HG02870 (cell line): ENCODE results near the gene COMMD2.
A peak's percentile ranks its signal among the peaks of the same experiment; 100 is the strongest.

Experiments
- ATAC-seq: cut with Tn5 transposase; IDR thresholded peaks from one replicate; pipeline ENCODE4 v1.9.1; 2021; ENCODE audit warnings: mild to moderate bottlenecking, moderate library complexity; ENCODE audit not compliant: unreplicated experiment

COMMD2 gene

DNA sequence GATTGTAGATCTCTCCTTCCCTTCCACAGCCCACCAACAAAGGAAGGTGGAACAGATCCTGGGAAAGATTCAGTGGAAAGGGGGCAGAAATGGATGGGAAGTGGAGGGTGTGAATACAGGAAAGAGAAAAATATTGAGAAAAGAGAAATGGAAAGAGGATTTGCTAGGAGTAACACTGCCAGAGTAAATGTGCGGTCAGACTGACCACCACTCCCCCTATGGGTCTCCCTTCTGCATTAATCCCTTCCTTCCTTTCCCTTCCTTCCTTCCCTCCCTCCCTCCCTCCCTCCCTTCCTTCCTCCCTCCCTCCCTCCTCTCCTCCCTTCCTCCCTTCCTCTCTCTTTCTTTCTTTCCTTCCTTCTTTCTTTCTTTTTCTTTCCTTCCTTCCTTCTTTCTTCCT lies 12.0 kb upstream of the COMMD2 start:
- ATAC-seq = no peak

DNA sequence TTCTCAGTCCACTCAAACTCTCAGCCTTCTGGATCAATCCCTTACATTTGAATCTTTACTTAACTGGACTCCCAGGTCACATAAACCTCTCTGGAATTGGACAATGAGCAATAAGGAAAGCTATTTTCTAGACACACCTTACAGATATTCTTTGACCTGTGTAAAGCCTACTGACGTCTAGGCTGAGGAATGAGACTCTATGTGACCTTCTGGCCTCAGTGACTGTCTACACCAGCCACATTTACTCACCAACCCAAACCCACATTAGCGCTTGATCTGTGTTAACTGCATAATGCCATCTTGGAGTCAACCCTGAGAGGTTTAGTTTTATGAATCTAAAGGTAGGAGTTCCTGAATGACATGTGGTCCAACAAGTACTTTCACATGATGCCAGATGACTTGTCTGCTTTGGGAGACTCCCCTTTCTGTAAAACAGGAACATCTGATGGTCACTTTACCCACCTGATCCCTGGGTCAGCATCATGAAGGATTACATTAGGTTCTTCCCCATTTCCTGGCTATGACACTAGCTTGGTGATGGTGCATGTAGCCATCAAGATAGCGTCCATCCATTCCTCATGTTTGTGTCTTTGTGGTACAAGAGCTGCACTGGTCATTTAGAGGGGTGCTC lies 11.4 kb upstream of the COMMD2 start:
- ATAC-seq = no peak

DNA sequence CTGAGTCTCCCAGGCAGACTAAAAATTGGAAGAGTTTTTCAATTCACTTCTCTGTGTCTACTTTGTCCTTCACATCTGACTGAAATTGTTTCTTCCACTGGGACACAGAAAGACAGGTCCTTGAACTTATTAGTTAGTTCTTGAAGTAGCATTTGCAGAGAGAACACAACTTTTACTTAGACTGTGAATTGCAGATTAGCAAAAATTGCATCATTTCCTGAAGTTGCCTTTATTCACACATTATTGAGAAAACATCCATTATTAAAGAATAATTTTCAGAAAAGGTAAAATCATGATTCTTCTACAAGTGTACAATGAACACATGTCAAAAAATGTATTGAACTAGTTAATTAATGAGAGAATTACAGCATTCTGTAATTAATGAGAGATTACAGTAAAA lies 1.4 kb upstream of the COMMD2 start:
- ATAC-seq = no peak

DNA sequence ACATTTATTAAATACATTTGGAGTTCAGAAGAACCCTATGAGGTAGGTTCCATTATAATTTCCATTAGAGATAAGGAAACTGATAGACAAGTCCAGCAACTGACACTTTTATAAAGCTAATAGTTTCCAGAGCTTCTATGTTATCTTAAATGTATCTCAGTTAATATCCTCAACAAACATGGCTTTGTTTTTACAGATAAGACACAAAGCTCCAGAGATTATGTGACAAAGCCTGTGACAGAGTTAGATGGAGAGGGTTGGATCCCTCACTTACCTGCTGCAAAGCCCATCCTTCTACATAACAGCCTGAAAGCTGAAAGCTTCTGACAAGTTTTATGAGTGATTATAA lies 473 bp upstream of the COMMD2 start:
- ATAC-seq = no peak

DNA sequence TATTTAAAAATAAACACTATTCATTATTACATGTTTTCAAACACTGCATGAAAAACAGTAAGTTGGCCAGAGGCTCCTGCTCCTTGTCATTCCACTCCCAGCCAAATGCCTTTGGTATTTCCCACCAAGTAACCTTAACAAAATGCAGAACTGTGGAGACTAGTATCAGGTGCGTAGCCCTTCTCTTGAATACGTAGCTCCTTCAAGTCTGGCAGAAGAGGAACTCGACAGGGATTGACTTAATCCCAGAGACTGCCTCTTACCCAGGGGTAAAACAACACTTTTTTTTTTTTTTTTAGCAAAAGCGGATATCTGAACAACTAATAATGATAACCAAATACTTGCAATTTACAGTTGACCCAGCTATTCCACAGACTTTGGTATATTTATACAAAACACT lies 738 bp downstream of the COMMD2 start:
- ATAC-seq = no peak

DNA sequence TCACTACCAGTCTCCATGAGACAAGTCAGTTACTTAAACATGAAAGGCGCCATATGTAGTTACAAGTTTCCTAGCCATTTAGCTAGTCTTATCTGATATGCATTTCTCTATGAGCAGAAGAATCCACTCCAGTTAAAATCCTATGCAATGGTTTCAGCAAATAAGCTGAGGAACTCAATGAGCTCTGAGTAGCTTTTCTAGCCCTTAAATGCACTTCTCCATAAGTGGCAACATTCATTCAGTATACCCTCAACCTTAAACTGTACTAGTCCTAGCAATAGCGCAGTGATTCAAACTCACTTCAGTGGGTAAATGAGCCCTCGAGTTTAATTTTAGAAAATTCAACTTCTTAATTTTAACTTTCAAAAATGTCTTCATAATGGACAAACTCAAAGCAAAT lies 7.7 kb downstream of the COMMD2 start:
- no peak for ATAC-seq

DNA sequence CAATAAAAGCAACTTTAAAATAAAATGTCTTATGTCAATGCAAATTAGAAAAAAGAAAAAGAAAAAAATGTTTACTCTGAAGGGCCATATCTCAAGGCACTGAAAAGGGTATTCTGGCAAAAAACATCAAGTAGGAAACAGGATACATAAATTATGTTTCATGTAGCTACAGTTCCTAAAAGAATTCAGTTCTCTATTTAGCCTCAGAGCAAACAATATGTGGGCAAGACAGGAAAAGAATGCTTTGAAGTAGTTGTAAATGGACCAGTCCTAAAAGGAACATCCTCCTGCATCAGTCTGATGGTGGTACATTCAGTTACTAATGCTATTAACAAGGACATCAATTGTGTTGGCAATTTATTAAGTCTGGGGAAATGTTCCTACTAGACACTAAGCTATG lies 8.1 kb downstream of the COMMD2 start:
- no peak for ATAC-seq

DNA sequence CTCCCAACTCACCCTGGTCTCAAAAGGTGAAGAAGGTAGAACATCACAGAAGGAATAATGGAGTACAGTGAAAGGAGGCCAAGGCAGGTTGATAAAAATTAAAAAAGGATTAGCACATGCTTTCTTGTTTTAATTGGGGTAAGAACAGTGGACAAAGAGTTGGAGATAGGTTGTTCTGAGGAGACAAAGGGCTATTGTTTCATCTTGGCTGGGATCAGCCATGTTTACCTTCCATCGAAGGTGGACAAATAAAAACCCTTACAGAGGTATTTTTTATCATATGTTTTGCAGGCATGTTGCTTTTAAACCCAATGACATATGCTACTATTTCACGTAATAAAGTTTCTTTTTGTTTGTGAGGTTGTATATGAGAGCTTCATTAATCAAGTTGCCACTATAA lies 12.9 kb downstream of the COMMD2 start:
- ATAC-seq = no peak

DNA sequence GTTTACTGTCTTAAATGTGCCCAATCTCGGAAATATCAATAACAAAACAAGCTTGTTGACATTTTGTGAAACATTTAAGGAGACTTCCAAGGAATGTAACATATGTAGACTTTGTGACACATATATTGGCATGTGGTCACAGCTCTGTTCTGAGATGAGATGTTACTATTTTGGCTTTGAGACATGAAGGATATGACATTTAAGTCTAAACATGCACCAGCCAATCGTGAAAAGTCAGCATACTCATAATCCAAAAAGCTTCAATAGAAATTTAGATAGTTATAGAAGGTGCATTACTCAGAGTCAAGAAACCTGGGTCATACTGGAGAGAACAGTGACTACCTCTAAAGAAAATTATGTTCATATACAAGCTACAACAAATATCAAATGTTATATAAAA lies 13.4 kb downstream of the COMMD2 start:
- no peak for ATAC-seq

DNA sequence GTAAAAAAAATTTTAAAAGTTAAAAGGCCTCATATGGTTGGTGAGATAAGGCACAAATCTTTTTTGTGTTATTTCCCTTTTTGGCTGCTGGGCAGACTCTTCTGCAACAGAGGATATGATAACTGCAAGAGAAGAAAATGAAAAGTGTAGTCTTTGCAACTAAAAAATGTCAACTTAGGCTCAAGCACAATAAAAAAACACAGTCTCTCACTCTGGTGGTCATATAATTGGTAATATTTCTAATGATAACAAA lies 15.4 kb downstream of the COMMD2 start:
- ATAC-seq = no peak

DNA sequence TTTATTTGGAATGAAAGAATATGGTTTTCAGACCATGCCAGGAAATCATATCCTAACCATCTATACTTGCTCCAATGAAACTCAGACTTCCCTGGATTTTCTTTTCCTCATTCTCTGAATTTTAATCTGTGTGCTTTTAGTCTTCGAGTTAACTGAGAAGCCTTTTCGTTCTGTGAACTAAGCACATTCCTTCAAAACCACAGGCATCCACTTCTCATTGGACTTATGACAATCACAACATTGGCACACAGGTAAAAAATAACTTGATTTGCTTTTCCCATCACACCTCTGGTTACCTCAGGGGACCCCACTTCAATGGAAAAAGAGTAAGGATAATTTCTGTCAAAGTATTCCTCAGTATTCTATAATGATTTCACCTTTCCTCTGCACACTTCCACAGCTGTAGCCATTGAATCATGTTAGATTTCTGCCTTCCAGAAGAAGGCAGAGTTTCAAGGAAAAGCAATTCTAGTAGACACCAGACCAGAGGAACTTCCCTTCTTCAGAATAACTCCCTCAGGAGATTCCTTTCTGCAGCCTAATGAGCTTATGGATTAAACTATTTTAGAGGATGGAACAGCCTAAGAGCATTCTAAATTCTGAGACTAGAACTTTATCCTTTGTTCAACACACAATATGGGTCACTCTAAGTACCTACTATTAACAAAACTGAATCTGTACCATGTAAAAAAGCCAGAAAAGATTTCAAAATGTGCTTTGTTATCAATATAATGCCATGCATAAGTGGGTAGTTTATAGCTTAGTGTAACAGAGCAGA lies 15.9 kb downstream of the COMMD2 start:
- no peak for ATAC-seq

DNA sequence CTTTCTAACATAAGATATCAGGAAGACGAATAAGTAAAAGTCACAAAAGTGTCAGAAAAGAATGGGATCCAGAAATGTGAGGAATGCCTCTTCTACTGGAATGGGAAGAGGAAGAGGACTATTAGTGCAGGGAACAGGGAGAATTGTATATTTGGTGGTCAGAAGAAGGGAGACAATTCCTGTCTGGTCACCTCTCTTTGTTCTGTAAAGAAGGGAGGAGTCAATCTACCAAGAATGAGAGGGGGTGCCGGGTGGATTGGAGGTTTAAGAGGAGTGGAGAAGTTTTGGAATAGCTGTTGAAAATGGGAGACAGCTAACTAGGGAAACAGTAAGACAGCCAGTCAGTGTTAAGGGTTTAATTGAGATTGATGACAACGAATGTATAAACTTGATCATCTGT lies 20.1 kb downstream of the COMMD2 start:
- no peak for ATAC-seq

DNA sequence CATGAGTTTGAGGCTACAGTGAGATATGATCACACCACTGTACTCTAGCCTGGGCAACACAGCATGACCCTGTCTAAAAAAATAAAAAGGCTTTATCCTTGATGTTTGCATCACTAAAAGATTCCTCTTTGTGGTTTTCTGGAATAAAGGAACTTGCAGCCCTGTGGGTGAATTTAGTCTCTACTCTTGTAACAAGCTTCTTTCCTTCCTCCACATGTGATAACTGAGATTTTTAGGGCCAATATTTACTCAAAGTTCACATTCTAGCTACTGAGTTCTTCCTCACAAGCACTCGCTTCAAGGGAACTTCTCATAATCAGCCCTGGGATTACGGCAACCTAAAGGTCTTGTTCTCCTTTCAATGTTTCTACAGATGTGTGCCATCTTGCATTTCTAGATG lies 24.6 kb downstream of the COMMD2 start:
- no peak for ATAC-seq

DNA sequence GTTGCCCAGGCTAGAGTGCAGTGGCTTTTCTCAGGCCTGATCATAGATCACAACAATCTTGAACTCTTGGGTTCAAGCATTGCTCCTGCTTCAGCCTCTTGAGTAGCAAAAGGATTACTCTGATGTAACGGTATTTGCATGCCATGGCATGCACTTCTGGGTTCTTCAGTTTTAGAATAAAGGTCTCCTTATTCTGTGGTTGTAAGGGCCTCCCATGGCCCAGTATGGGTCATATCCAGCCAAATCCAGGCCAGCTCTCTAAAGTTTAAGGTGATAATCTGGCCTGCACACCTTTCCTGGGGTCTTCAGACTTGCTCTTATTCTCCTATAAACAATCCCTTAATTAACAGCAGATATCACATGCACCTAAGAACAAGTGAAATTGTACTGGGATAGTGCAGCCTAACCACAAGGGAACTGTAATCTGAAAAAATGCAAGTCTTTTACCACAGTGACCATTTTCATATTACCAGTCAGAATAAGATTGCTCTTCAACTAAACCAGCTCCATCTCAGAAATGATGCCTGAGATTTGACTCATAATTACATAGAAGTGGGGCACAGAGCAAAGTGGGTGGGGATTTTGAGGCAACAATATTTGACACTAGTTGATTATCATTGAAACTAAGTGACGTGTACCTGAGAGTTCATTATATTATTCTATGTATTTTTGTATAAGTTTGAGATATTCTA lies 25.4 kb downstream of the COMMD2 start:
- ATAC-seq = peak; percentile 98

DNA sequence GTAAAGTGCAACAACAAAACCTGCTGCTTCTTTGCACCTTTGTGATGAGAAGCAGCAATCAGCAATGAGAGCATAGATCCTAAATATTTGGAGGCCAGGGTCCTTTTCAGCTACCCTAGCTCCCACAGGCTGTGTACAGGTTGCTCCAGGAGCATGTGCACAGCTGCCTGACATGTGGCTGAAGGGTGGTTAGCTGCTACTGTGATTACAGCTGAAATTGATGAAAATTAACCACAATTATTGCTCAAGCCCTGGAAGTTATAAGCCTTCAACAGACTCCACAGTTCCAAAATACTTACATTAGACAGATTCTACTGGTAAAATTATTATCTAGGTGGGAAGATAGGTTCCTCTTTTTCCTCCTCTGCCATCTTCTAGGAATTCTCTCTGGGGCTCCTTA lies 28.5 kb downstream of the COMMD2 start:
- ATAC-seq = no peak

DNA sequence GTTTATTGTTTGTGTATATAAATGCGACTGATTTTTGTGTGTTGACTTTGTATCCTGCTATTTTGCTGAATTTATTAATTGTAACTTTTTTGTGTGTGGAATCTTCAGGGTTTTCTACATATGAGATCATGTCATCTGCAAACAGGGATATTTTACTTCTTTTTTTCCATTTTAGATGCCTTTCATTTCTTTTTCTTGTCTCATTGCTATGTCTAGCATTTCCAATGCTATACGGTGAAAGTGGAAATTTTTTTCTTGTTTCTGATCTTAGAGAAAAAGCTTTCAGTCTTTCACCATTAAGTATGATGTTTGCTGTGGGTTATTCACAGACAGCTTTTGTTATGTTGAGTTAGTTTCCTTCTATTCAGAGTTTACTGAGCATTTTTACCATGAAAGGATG lies 31.4 kb downstream of the COMMD2 start:
- no peak for ATAC-seq

DNA sequence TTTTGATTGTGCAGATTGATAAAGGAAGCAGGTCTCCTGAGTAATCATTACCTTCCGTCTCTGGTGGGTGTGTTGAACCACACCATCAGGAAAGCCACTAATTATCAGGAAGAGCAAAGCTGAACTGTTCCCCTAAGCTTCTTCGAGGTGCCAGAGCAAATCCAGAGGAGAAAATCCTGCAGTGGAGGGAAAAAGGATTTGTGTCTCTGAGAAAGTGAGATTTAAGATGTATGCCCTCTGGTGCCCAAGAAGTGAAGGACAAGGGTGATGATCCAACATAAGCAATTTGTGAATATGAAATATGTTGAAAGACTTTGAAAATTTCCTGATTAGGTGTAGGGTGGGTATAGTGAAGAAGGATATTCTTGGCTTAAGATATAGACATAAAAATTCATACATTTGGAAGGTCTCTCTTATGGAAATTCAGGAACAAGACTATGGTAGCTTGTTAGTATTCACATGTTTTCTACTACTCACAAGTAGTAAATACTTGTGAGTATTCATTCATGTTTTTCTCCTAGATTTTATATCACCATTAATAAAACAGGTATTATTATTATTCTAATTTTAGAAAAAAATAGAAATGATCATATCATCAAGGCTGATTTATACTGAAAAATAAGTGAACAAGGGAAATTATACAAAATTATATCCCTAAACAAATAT lies 34.8 kb downstream of the COMMD2 start:
- ATAC-seq = no peak

DNA sequence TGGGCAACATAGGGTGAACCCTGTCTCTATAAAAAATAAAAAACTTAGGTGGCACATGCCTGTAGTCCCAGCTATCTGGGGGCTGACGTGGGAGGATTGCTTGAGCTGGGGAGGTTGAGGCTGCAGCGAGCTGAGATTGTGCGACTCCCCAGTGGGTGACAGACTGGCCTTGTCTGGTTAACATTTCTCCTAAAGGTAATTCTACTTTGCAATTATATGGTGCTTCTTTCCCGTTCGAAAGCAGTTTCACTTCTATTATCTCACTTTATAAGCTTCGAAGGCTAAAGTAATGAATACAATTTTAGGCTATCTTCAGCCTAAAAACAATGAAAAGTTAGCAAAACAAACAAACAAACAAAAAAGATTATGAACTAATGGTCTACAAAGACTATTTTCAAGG lies 35.3 kb downstream of the COMMD2 start:
- no peak for ATAC-seq

DNA sequence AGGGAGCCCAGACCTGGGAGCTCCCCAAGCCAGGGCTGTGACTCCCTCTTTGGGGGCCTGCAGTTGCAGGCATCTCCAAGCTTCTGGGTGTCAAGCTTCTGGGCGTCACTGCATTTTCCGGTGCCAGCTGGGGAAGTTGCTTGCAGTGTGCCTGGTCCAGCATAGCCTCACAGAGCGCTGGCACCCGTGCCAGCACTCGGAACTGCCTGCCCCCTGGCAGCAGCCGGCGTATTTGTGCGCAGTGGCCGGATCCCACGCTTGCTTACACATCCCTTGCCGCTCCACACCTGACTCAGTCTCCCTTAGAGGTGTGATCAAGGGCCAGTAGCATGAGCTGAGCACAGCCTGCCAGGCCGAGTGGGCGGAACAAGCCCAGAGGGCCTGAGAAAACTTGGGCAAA lies 37.0 kb downstream of the COMMD2 start:
- no peak for ATAC-seq

DNA sequence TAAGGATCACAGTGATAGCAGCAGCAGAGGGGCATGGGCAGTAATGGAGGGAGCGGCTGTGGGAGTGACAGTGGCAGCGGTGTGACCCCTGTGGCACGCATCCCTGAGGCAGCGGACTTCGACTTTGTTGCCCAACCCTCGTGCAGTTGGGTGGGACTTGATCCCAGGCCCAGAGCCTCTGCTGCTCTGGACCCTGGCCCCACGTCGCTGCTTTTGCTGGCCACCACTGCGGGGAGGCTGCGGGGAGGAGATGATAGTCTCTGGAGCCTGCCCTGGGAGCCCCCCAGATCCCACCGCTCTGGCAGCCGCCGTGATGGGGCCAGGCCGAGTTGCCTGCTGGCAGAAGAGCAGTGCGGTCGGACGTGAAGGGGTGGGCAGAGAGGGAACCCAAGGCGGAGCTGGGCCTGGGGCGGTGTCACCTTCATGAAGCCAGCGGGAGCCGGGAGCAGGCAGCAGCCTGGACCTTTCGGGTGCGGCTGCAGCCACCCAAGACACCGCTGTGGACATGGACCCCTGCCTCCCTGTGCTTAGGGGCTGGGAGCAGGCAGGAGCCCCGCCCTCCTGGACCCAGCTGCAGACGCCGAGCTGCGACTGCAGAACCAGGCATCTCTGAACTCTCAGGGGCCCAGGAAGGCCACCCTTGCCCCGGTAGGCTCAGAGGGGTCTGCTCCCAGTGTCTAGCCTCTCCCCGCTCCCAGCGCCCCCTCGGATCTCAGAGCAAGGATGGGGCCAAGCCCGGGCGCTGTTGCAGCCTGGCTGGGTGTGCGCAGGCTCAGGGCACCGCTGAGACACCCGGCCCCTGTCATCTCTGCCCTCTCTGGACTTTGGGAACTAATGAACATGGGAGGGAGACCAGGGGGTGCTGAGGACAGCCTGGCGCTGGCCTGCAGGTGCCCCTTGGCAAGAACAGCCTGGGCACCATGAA lies 38.3 kb downstream of the COMMD2 start:
- no peak for ATAC-seq

DNA sequence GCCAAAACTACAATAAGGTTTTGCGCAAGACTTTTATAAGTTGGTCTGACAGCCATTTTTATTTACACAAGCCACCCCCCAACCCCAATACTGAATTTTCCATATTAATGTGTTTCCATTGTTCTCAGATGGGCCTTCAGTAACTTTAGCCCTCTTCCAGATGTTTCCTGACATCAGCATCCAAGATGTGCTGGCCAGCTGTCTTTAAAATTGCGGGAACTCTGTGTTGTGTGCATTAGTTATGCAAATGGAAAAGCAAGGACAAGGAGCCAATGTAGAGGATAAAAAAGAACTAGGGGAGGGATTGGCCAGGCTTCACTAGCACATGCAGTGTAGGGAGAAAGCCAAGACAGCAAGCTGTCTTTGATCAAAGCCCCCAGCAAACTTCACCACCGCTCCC lies 45.4 kb downstream of the COMMD2 start:
- ATAC-seq = no peak
